ENCODE measurements around the gene NDUFV1. TPM values are rescaled to one million over a fixed set of nuclear protein-coding genes. Genes with fewer than 3 reads are reported as not detected.
"Not testable (repeated sequence)": the region's sequence is repeated elsewhere in the genome, so short reads cannot be mapped to it uniquely, and the experiment has no call there.

Gene NDUFV1
- total RNA-seq, 4 donors from 2014 or later, result 75.6 to 207 (median 142) TPM

DNA sequence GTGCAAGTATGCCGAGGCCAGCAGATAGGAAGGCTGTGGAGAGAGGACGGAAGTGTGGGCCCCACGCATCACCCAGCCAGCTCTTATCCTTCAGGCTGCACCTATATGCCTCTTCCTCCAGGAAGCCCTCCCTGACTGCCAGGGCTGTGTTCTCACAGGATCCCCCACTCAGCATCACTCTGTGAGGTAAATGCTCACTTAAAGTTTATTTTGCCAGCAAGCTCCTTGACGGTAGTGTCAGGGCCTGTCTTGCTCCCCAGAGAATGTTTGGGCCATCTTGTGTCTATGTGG, 28.4 kb downstream of the NDUFV1 start:
- no peaks in the 10 kb centered on the region for H3K9me3 ChIP-seq
- intact Hi-C loops (cut with DNase I; ENCODE audit: low total_unique reads), result no loop called here
- no peak overlapping the region for H3K27ac ChIP-seq
- H3K4me1 ChIP-seq, result peaks cover 0 to 5% of the 10 kb centered on the region in 2 donors
- H3K4me3 ChIP-seq, result no peak overlapping the region
- no peaks in the 10 kb centered on the region for H3K36me3 ChIP-seq
- DNase-seq, result no peak
- H3K27me3 ChIP-seq, result no peaks in the 10 kb centered on the region
- TF ChIP-seq CTCF (IDR thresholded peaks at IDR 0.05) (no peak), POLR2A (IDR thresholded peaks at IDR 0.05) (no peak)

DNA sequence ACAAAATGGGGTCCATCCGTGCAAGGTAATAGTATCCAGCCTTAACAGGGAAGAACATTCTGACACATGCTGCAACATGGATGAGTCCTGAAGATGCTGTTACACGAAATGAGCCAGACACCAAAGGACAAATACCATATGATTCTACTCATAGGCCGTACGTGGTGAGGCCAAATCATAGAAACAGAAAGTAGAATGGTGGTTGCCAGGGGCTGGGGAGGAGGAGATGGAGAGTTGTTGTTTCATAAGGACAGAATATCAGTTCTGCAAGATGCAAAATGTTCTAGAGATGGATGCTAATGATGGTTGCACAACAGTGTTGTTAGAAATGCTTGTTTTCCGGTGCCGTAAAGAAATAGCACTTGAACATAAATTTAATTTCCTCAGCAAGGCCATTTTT, 30.2 kb downstream of the NDUFV1 start:
- no peaks in the 10 kb centered on the region for H3K9me3 ChIP-seq
- H3K27ac ChIP-seq, result no peak overlapping the region
- H3K27me3 ChIP-seq, result no peaks in the 10 kb centered on the region
- intact Hi-C loops (cut with DNase I; ENCODE audit: low total_unique reads), result no loop called here
- H3K36me3 ChIP-seq, result no peaks in the 10 kb centered on the region
- no peak overlapping the region for H3K4me3 ChIP-seq
- DNase-seq, result no peak
- no peaks in the 10 kb centered on the region for H3K4me1 ChIP-seq
- no peak for TF ChIP-seq POLR2A (IDR thresholded peaks at IDR 0.05)
- no peak for TF ChIP-seq CTCF (IDR thresholded peaks at IDR 0.05)

DNA sequence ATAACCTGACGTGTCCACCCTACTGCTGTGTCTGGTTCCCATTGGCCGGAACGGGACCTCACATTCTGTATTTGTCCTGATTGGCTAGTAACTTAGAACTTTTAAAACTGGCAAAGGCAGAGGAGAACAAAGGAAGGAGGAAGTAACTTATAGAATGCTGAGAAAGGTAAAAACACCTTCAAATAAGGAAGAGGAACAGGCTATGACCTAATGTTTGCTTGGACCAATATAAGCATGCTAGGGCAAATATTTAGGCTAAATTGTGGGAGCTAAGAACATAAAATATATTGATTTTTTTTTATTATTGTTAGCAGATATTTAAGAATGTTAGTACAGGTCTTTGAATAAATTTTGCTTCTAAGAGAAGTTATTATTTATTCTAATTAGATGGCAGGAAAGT, 30.7 kb downstream of the NDUFV1 start:
- H3K9me3 ChIP-seq; intact Hi-C loops (cut with DNase I; ENCODE audit: low total_unique reads); H3K36me3 ChIP-seq; H3K4me3 ChIP-seq; H3K27ac ChIP-seq; DNase-seq; H3K4me1 ChIP-seq; H3K27me3 ChIP-seq: not testable (repeated sequence)

GRCh38 chr11:67638535-67639437, 32.0 kb downstream of the NDUFV1 start:
- Histone ChIP-seq H3K4me3 (no peak overlapping the region), H3K27me3 (no peaks in the 10 kb centered on the region), H3K4me1 (no peaks in the 10 kb centered on the region), H3K36me3 (no peaks in the 10 kb centered on the region), H3K9me3 (no peaks in the 10 kb centered on the region), H3K27ac (no peak overlapping the region)
- intact Hi-C loops (cut with DNase I; ENCODE audit: low total_unique reads), result no loop called here
- TF ChIP-seq POLR2A (IDR thresholded peaks at IDR 0.05) (no peak), CTCF (IDR thresholded peaks at IDR 0.05) (no peak)
- DNase-seq, result no peak

DNA sequence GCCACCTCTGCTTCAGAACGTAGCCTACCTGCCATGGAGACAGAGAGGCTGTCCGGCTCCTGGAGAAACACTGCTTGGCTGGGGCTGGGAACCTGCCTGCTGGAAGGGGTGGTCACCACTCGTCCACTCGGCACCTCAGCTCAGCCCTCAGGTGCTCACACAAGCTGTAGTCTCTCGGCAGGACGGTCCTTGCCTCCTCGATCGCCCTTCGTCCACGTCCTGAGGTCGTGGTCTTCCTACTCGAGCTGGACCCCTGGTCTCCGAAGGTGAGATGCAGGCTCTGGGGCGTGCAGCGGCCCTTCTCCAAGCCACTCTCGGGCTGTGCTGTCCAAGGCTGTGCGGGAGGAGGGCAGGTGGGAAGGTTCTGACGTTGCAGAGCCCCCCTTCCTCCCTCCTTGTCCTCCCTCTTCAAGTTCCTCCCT, 32.7 kb downstream of the NDUFV1 start, which contains the start of gene TBX10:
Gene TBX10, minus strand, starts transcription at position 326 of the 422 bp plus-strand sequence. Its CDS starts 291 bp downstream, at position 35.
- intact Hi-C loops (cut with DNase I; ENCODE audit: low total_unique reads), result no loop called here
- no peak for TF ChIP-seq CTCF (IDR thresholded peaks at IDR 0.05)
- no peak for TF ChIP-seq POLR2A (IDR thresholded peaks at IDR 0.05)
- H3K4me1 ChIP-seq, result no peaks in the 10 kb centered on the region
- H3K27ac ChIP-seq, result no peak within 1 kb of the TSS
- no peaks in the 10 kb centered on the region for H3K27me3 ChIP-seq
- H3K4me3 ChIP-seq, result no peak within 1 kb of the TSS
- DNase-seq, result no peak
- H3K9me3 ChIP-seq, result no peaks in the 10 kb centered on the region
- H3K36me3 ChIP-seq, result no peaks in the 10 kb centered on the region
